Stomach smooth muscle (tissue), 2 donors: ENCODE measurements around the gene MAIP1.

Experiments used
- H3K27ac ChIP-seq: one replicate; pipeline ENCODE4 v1.7.0; 2013; ENCODE audit warnings: mild to moderate bottlenecking, low read length, inconsistent platforms
- H3K27me3 ChIP-seq, 2 donors: one replicate each; pipeline ENCODE4 v1.7.0; 2013; ENCODE audit warnings: low read length in 2 of 2; ENCODE audit not compliant: insufficient read depth in 2 of 2, control insufficient read depth in 1 of 2
- H3K36me3 ChIP-seq, 2 donors: one replicate each; pipeline ENCODE4 v1.7.0; 2013; ENCODE audit warnings: low read length in 2 of 2; ENCODE audit not compliant: control insufficient read depth in 2 of 2, insufficient read depth in 2 of 2
- H3K4me1 ChIP-seq: one replicate; pipeline ENCODE4 v1.7.0; 2013; ENCODE audit warnings: low read length; ENCODE audit not compliant: control insufficient read depth, insufficient read depth
- H3K4me3 ChIP-seq, 2 donors: one replicate each; pipeline ENCODE4 v1.7.0; 2013; ENCODE audit warnings: low read length in 2 of 2
- H3K9ac ChIP-seq, 2 donors: one replicate each; pipeline ENCODE4 v1.7.0; 2013; ENCODE audit warnings: low read length in 2 of 2, mild to moderate bottlenecking in 1 of 2
- H3K9me3 ChIP-seq, 2 donors: one replicate each; pipeline ENCODE4 v1.7.0; 2013; ENCODE audit warnings: low read length in 2 of 2; ENCODE audit not compliant: control insufficient read depth in 2 of 2
- donor health status: healthy.
- donor health status: Pancreatic carcinoma.

MAIP1 gene

GRCh38 chr2:200005675-200006074 lies 50.3 kb downstream of the MAIP1 start:
- no peaks in the 10 kb centered on the region for H3K27me3 ChIP-seq
- no peak overlapping the region for H3K4me3 ChIP-seq
- no peak overlapping the region for H3K9ac ChIP-seq
- H3K27ac ChIP-seq = no peak overlapping the region
- no peaks in the 10 kb centered on the region for H3K4me1 ChIP-seq
- no peaks in the 10 kb centered on the region for H3K36me3 ChIP-seq
- H3K9me3 ChIP-seq = no peaks in the 10 kb centered on the region

- Histone ChIP-seq H3K4me1 (no peaks in the 10 kb centered on the region), H3K27me3 (no peaks in the 10 kb centered on the region), H3K36me3 (no peaks in the 10 kb centered on the region), H3K27ac (no peak overlapping the region), H3K9me3 (no peaks in the 10 kb centered on the region), H3K4me3 (no peak overlapping the region), H3K9ac (no peak overlapping the region)
These were observed 51.9 kb downstream of the MAIP1 start for GRCh38 chr2:200007306-200007705.

- H3K27me3 ChIP-seq = no peaks in the 10 kb centered on the region
- no peaks in the 10 kb centered on the region for H3K9me3 ChIP-seq
- H3K9ac ChIP-seq = no peak overlapping the region
- H3K36me3 ChIP-seq = no peaks in the 10 kb centered on the region
- H3K4me1 ChIP-seq = no peaks in the 10 kb centered on the region
- H3K27ac ChIP-seq = no peak overlapping the region
- no peak overlapping the region for H3K4me3 ChIP-seq
These were observed 57.0 kb downstream of the MAIP1 start for GRCh38 chr2:200012401-200012800.
